Heart left ventricle (tissue), 13 donors: ENCODE results near the gene REG3A.

Source experiments
- CTCF ChIP-seq, 12 donors: fragments of 200-600 bp; sonication (generic) in 4 of 12; IDR thresholded peaks; one replicate each; pipeline versions ENCODE4 v1.5.0 to v1.8.0; 2018 to 2022; ENCODE audit warnings: antibody characterized with exemption in 12 of 12, mild to moderate bottlenecking in 5 of 12
- POLR2A ChIP-seq, 2 donors: fragments of 450-650 bp; IDR thresholded peaks; one replicate each; pipeline ENCODE4 v1.6.1; 2017; ENCODE audit warnings: antibody characterized with exemption in 2 of 2, mild to moderate bottlenecking in 2 of 2, moderate library complexity in 2 of 2
- donor health status: ischemic (EF 13 %, LVEDD 7.1; RV severe dilation, severe dysfunction).
- donor health status: DM: no; HTN: yes; CAD: no.
- donor health status: DM: no; HTN: no; CAD: no.
- donor health status: ischemic (EF 25% LVEDD 6.9; RV normal size, moderate dysfunction).
- donor health status: ischemic (EF 25% LVEDD 5.7; RV mildly dilated, moderate dysfunction).
- donor health status: ischemic (EF 35%, LVEDD 5.7; RV mildly dilated, moderate dysfunction).
- donor health status: nonischemic (EF 11% LVEDD 7.7; RV severe dilation, severe dysfunction).
- donor health status: DM: yes; HTN: yes; CAD: no.
- donor health status: PGD.
- donor health status: ischemic (EF 29% LVEDD 5.4; RV normal size, mild dysfunction).
- donor health status: nonischemic (EF 23%, LVEDD 6.1; RV moderate dilation, normal function).

GRCh38 chr2:79191081-79191480, 31.5 kb upstream of the REG3A start:
- TF ChIP-seq CTCF (IDR thresholded peaks at IDR 0.05) (no peak), POLR2A (IDR thresholded peaks at IDR 0.05) (no peak)
